Transverse colon (tissue), 4 donors: ENCODE results near the gene PTPRN2. TPM values are rescaled to one million over a fixed set of nuclear protein-coding genes. Genes with fewer than 3 reads are reported as not detected.
A peak's percentile ranks its signal among the peaks of the same experiment; 100 is the strongest.

Source experiments
- DNase-seq: peaks from one replicate; pipeline ENCODE4 v3.0.0-alpha.2; 2019
- H3K27ac ChIP-seq, 4 donors: fragments of 200-600 bp; sonication (generic); 2 replicates each; pipeline ENCODE4 v1.5.1; 2016 to 2018; ENCODE audit warnings: inconsistent platforms in 4 of 4
- H3K27me3 ChIP-seq: fragments of 200-600 bp; sonication (generic); 2 replicates; pipeline ENCODE4 v1.5.1; 2017; ENCODE audit warnings: inconsistent platforms
- H3K36me3 ChIP-seq, 4 donors: fragments of 200-600 bp; sonication (generic); 2 replicates each; pipeline ENCODE4 v1.5.1; 2017 to 2019; ENCODE audit warnings: inconsistent platforms in 4 of 4
- H3K4me1 ChIP-seq, 4 donors: fragments of 200-600 bp; sonication (generic); 2 replicates each; pipeline ENCODE4 v1.5.1; 2017 to 2020; ENCODE audit warnings: inconsistent platforms in 4 of 4
- H3K4me3 ChIP-seq, 4 donors: fragments of 200-600 bp; sonication (generic); 1 replicate in 1 of 4; 2 replicates in 3 of 4; pipeline versions ENCODE4 v1.5.1 to v1.6.1; 2017 to 2019; ENCODE audit warnings: inconsistent platforms in 4 of 4
- H3K9me3 ChIP-seq, 2 donors: fragments of 200-600 bp; sonication (generic); 2 replicates each; pipeline ENCODE4 v1.5.1; 2017 to 2019; ENCODE audit warnings: inconsistent platforms in 2 of 2
- EP300 ChIP-seq: sonication (generic); formaldehyde crosslinking; IDR thresholded peaks from one replicate; pipeline ENCODE4 v1.6.1; 2017; ENCODE audit warnings: antibody characterized with exemption, low read depth
- POLR2A ChIP-seq: fragments of 450-650 bp; IDR thresholded peaks from one replicate; pipeline ENCODE4 v1.6.1; 2016; ENCODE audit warnings: antibody characterized with exemption, mild to moderate bottlenecking, moderate library complexity
- POLR2AphosphoS5 ChIP-seq, 3 donors: sonication (generic); formaldehyde crosslinking; IDR thresholded peaks; one replicate each; pipeline ENCODE4 v1.6.1; 2016; ENCODE audit warnings: antibody characterized with exemption in 3 of 3
- WGBS, 2 donors: methylation state at CpG; one replicate each; pipeline ENCODE4 v1.1.5; 2018; ENCODE audit warnings: low coverage in 1 of 2; 5-methylcytosine and 5-hydroxymethylcytosine counted together
- in situ Hi-C, 4 donors: fragments of 200-750 bp; cut with MboI; loops; one replicate each; pipeline versions ENCODE4 v1.15.0 to v1.15.1; 2017; ENCODE audit warnings: low sequenced_read_pairs in 3 of 4, low pct_ligation_motif_present in 1 of 4, low pct_unique_long_range_greater_than_20kb in 1 of 4
- intact Hi-C: fragments of 100-400 bp; cut with DNase I; formaldehyde crosslinking; loops from one replicate; pipeline ENCODE4 v1.15.1; 2023; ENCODE audit warnings: low total_unique reads
- total RNA-seq, 4 donors: library from RNA; depleted of rRNA; stranded (reverse); fragments of >200 nt; gene quantifications; one replicate each; pipeline ENCODE4 v1.1.0, GENCODE V29; 2016
- TF ChIP-seq, protein P1 (sequence below), 5 experiments: fragments of 200-600 bp in 3 of 5; fragments of 450-650 bp in 2 of 5; sonication (generic) in 3 of 5; IDR thresholded peaks; 1 replicate in 2 of 5; 2 replicates in 3 of 5; pipeline ENCODE4 v1.5.1; 2016 to 2017; ENCODE audit warnings: antibody characterized with exemption in 5 of 5, inconsistent platforms in 3 of 5, mild to moderate bottlenecking in 2 of 5, moderate library complexity in 1 of 5

The PTPRN2 gene
- total RNA-seq, 4 donors from 2014 or later: 15.4 to 31.1 (median 21.8) TPM

DNA sequence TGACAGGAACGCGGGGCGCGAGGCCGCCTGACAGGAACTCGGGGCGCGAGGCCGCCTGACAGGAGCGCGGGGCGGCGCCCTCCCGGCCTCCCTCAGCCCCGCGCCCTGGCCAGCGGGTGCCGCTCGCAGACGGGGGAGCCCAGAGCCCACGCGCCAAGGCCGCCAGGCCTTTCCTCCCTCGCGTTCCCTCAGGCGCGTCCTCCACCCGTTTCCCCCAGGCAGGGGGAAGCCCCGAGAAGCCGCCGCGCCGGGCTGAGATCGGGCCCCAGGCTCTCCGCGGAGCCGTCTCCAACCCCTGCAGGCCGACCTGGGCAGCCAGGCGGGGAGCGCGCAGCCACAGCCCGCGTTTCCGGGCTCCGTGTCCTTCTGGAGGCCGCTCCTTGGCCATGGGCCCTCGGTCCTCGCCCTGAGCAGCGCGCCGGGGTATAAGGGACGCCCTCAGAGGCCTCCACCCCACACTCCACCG, 17.7 kb downstream of the PTPRN2 start:
- H3K9me3 ChIP-seq: no peaks in the 10 kb centered on the region
- intact Hi-C loops: no loop called here
- no peak overlapping the region for H3K27ac ChIP-seq
- H3K36me3 ChIP-seq: no peaks in the 10 kb centered on the region
- H3K4me1 ChIP-seq: peaks cover 0 to 4% (median 1%) of the 10 kb centered on the region in 4 donors
- H3K4me3 ChIP-seq: peak overlapping the region in 1 of 4 donors; percentile 13
- WGBS, 2 donors: 31% methylated on average over 35 of the region's 53 CpGs; no CpG with 5 or more reads in 1 of the 2 donors
- DNase-seq: no peak
- in situ Hi-C loops: no loop called here
- TF ChIP-seq POLR2AphosphoS5 (IDR thresholded peaks at IDR 0.05): no peak
- TF ChIP-seq, protein P1, sequence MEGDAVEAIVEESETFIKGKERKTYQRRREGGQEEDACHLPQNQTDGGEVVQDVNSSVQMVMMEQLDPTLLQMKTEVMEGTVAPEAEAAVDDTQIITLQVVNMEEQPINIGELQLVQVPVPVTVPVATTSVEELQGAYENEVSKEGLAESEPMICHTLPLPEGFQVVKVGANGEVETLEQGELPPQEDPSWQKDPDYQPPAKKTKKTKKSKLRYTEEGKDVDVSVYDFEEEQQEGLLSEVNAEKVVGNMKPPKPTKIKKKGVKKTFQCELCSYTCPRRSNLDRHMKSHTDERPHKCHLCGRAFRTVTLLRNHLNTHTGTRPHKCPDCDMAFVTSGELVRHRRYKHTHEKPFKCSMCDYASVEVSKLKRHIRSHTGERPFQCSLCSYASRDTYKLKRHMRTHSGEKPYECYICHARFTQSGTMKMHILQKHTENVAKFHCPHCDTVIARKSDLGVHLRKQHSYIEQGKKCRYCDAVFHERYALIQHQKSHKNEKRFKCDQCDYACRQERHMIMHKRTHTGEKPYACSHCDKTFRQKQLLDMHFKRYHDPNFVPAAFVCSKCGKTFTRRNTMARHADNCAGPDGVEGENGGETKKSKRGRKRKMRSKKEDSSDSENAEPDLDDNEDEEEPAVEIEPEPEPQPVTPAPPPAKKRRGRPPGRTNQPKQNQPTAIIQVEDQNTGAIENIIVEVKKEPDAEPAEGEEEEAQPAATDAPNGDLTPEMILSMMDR (IDR thresholded peaks at IDR 0.05): no peak
- TF ChIP-seq EP300: no peak
- TF ChIP-seq POLR2A: no peak
- H3K27me3 ChIP-seq: peaks cover 31% of the 10 kb centered on the region

DNA sequence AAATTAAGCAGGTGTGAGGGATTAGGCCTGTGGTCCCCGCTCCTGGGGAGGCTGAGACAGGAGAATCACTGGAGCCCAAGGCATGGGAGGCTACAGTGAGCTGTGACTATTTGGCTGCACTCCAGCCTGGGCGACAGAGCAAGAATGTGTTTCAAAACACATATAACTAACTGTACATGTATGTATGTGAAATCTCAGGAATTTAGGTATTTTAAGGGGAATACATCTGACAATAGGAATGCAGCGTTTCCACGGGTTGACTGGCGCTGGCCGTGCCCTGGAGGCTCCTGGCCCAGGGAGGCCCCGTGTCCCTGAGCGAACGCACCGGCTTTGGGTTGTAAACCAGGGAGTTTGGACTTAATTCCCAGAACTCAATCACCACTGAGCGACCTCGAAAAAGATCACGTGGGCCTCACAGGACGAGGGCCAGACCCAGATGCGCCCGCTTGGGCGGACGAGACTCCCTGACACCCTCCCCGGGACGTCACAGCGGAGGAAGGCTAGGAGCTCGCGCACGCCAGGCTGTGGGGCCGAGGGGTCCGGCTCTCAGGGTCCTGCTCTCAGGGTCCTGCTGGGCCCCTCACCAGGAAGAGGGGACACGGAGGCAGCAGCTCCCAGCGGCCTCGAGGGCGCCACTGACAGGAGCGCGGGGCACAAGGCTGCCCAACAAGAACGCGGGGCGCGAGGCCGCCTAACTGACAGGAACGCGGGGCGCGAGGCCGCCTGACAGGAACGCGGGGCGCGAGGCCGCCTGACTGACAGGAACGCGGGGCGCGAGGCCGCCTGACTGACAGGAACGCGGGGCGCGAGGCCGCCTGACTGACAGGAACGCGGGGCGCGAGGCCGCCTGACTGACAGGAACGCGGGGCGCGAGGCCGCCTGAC, 18.4 kb downstream of the PTPRN2 start:
- TF ChIP-seq POLR2A (no peak), POLR2AphosphoS5 (IDR thresholded peaks at IDR 0.05) (no peak), EP300 (no peak)
- TF ChIP-seq, protein P1 (IDR thresholded peaks at IDR 0.05): no peak
- H3K27me3 ChIP-seq: peaks cover 31% of the 10 kb centered on the region
- in situ Hi-C loops (no loop called here), intact Hi-C loops (no loop called here)
- H3K27ac ChIP-seq: no peak overlapping the region
- no peak for DNase-seq
- no peaks in the 10 kb centered on the region for H3K9me3 ChIP-seq
- WGBS, 2 donors: 69% methylated on average over 64 of the region's 67 CpGs; no CpG with 5 or more reads in 1 of the 2 donors
- no peaks in the 10 kb centered on the region for H3K36me3 ChIP-seq
- peaks cover 0 to 4% (median 1%) of the 10 kb centered on the region in 4 donors for H3K4me1 ChIP-seq
- peak overlapping the region in 1 of 4 donors; percentile 13 for H3K4me3 ChIP-seq

DNA sequence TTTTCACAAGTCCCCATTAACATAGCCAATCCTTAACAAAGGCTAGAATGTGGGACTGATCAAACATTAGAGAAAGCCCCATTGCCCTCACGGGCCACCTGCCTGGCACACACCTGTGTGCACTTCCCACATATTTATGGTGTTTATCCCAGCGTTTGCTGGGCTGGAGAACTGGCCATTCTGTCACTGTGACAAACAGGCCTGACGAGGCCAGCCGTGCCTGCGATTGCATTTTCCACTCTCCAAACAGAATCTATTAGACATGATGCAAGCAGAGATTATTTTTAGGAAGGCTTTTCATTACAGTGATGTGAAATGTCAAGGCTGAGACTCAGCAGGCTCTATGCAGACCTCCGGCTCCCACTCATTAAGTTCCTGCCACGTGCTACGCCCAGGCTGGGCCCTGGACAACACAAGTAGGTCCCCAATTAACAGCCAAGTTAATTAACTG, 20.4 kb downstream of the PTPRN2 start:
- TF ChIP-seq POLR2A (no peak), POLR2AphosphoS5 (IDR thresholded peaks at IDR 0.05) (peak in 1 of 3 donors; percentile 43), EP300 (peak; percentile 9)
- TF ChIP-seq, protein P1 (IDR thresholded peaks at IDR 0.05): no peak
- in situ Hi-C loops (no loop called here), intact Hi-C loops (no loop called here)
- DNase-seq: no peak
- peaks cover 0 to 4% (median 1%) of the 10 kb centered on the region in 4 donors for H3K4me1 ChIP-seq
- H3K4me3 ChIP-seq: no peak overlapping the region
- H3K27me3 ChIP-seq: peaks cover 31% of the 10 kb centered on the region
- WGBS, 2 donors: 42% methylated on average over 8 of the region's 8 CpGs; no CpG with 5 or more reads in 1 of the 2 donors
- no peaks in the 10 kb centered on the region for H3K9me3 ChIP-seq
- no peaks in the 10 kb centered on the region for H3K36me3 ChIP-seq
- H3K27ac ChIP-seq: no peak overlapping the region

DNA sequence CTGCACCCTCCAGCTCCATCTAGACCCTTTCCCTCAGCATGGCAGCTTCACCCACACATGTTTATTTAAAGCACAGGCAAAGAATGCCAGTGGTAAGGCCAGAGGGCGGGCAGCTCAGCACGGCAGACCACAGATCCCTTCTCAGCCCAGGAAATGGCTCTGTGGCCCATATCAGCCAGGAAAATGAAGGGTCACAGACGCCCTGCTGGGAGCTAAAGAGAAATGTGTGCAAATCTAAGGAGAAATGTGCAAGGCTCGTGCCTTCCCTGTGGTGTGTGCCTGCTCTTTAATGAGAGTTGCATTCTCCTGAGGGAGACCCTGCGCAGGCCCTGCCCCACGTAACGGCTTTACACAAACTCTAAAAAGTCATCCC, 23.0 kb downstream of the PTPRN2 start:
- peaks cover 17% of the 10 kb centered on the region for H3K27me3 ChIP-seq
- in situ Hi-C loops (no loop called here), intact Hi-C loops (no loop called here)
- H3K4me1 ChIP-seq: no peaks in the 10 kb centered on the region
- no peaks in the 10 kb centered on the region for H3K9me3 ChIP-seq
- no peaks in the 10 kb centered on the region for H3K36me3 ChIP-seq
- 62 to 78% methylated on average over 4 to 7 of the region's 7 CpGs for WGBS, 2 donors
- no peak for DNase-seq
- no peak overlapping the region for H3K4me3 ChIP-seq
- no peak for TF ChIP-seq POLR2AphosphoS5 (IDR thresholded peaks at IDR 0.05)
- TF ChIP-seq EP300: no peak
- no peak for TF ChIP-seq POLR2A
- H3K27ac ChIP-seq: no peak overlapping the region
